ENCODE data around the gene TRAF3.
"Not testable (repeated sequence)": the region's sequence is repeated elsewhere in the genome, so short reads cannot be mapped to it uniquely, and the experiment has no call there.

Gene TRAF3

GRCh38 chr14:102826751-102827675 is 49.8 kb downstream of the TRAF3 start:
- in situ Hi-C loops (cut with MboI; ENCODE audit: low sequenced_read_pairs), result no loop called here

GRCh38 chr14:102827716-102828115 is 50.5 kb downstream of the TRAF3 start:
- in situ Hi-C loops (cut with MboI; ENCODE audit: low sequenced_read_pairs), result no loop called here

- in situ Hi-C loops (cut with MboI; ENCODE audit: low sequenced_read_pairs), result no loop called here
Observed at GRCh38 chr14:102828151-102828550, 50.9 kb downstream of the TRAF3 start.

- in situ Hi-C loops (cut with MboI; ENCODE audit: low sequenced_read_pairs), result no loop called here
Observed at GRCh38 chr14:102829016-102829548, 51.8 kb downstream of the TRAF3 start.

GRCh38 chr14:102830474-102831045 is 53.3 kb downstream of the TRAF3 start:
- in situ Hi-C loops (cut with MboI; ENCODE audit: low sequenced_read_pairs), result no loop called here

- in situ Hi-C loops (cut with MboI; ENCODE audit: low sequenced_read_pairs), result no loop called here
Observed at GRCh38 chr14:102831163-102831804, 54.0 kb downstream of the TRAF3 start.

- in situ Hi-C loops (cut with MboI; ENCODE audit: low sequenced_read_pairs), result no loop called here
Observed at GRCh38 chr14:102833341-102833740, 56.1 kb downstream of the TRAF3 start.

GRCh38 chr14:102833991-102834390 is 56.7 kb downstream of the TRAF3 start:
- in situ Hi-C loops (cut with MboI; ENCODE audit: low sequenced_read_pairs), result no loop called here

- in situ Hi-C loops (cut with MboI; ENCODE audit: low sequenced_read_pairs), result no loop called here
Observed at GRCh38 chr14:102835959-102836358, 58.7 kb downstream of the TRAF3 start.

- in situ Hi-C loops (cut with MboI; ENCODE audit: low sequenced_read_pairs), result not testable (repeated sequence)
Observed at GRCh38 chr14:102837120-102837519, 59.9 kb downstream of the TRAF3 start.

GRCh38 chr14:102838501-102838900 is 61.3 kb downstream of the TRAF3 start:
- in situ Hi-C loops (cut with MboI; ENCODE audit: low sequenced_read_pairs), result no loop called here

GRCh38 chr14:102840115-102840514 is 62.9 kb downstream of the TRAF3 start:
- in situ Hi-C loops (cut with MboI; ENCODE audit: low sequenced_read_pairs), result no loop called here

GRCh38 chr14:102840771-102841528 is 63.7 kb downstream of the TRAF3 start:
- in situ Hi-C loops (cut with MboI; ENCODE audit: low sequenced_read_pairs), result no loop called here

- in situ Hi-C loops (cut with MboI; ENCODE audit: low sequenced_read_pairs), result no loop called here
Observed at GRCh38 chr14:102848830-102849525, 71.7 kb downstream of the TRAF3 start.

GRCh38 chr14:102849526-102850379 is 72.5 kb downstream of the TRAF3 start:
- in situ Hi-C loops (cut with MboI; ENCODE audit: low sequenced_read_pairs), result no loop called here

GRCh38 chr14:102853648-102854047 is 76.4 kb downstream of the TRAF3 start:
- in situ Hi-C loops (cut with MboI; ENCODE audit: low sequenced_read_pairs), result no loop called here

- in situ Hi-C loops (cut with MboI; ENCODE audit: low sequenced_read_pairs), result no loop called here
Observed at GRCh38 chr14:102854091-102854703, 76.9 kb downstream of the TRAF3 start.

- in situ Hi-C loops (cut with MboI; ENCODE audit: low sequenced_read_pairs), result no loop called here
Observed at GRCh38 chr14:102856179-102856578, 78.9 kb downstream of the TRAF3 start.

GRCh38 chr14:102857444-102857843 is 80.2 kb downstream of the TRAF3 start:
- in situ Hi-C loops (cut with MboI; ENCODE audit: low sequenced_read_pairs), result no loop called here

Measured in HL-60/S4 (cell line).